GM12891 (cell line): ENCODE measurements around the gene KBTBD2.

Experiments used
- POLR2A ChIP-seq: IDR thresholded peaks from 2 replicates; pipeline ENCODE4 v1.6.1; 2011; ENCODE audit warnings: low read depth, low read length, control low read depth
- POLR2AphosphoS5 ChIP-seq: IDR thresholded peaks from 2 replicates; pipeline ENCODE4 v1.6.1; 2011; ENCODE audit warnings: low read depth, low read length, control low read depth
- TAF1 ChIP-seq: IDR thresholded peaks from 2 replicates; pipeline ENCODE4 v1.6.1; 2011; ENCODE audit warnings: low read depth, low read length, control low read depth

GRCh38 chr7:32929430-32930143, 38.0 kb upstream of the KBTBD2 start:
- no peak for TF ChIP-seq POLR2A
- no peak for TF ChIP-seq POLR2AphosphoS5
- no peak for TF ChIP-seq TAF1
